ENCODE data around the gene UFC1. TPM values are rescaled to one million over a fixed set of nuclear protein-coding genes. Genes with fewer than 3 reads are reported as not detected.
A peak's percentile ranks its signal among the peaks of the same experiment; 100 is the strongest.

The UFC1 gene
- total and polyA plus RNA-seq, 2 of the 13 experiments (the other 11 are each of a cell fraction or from before 2014, with no cell fraction given), result 72.8 to 85.2 TPM

DNA sequence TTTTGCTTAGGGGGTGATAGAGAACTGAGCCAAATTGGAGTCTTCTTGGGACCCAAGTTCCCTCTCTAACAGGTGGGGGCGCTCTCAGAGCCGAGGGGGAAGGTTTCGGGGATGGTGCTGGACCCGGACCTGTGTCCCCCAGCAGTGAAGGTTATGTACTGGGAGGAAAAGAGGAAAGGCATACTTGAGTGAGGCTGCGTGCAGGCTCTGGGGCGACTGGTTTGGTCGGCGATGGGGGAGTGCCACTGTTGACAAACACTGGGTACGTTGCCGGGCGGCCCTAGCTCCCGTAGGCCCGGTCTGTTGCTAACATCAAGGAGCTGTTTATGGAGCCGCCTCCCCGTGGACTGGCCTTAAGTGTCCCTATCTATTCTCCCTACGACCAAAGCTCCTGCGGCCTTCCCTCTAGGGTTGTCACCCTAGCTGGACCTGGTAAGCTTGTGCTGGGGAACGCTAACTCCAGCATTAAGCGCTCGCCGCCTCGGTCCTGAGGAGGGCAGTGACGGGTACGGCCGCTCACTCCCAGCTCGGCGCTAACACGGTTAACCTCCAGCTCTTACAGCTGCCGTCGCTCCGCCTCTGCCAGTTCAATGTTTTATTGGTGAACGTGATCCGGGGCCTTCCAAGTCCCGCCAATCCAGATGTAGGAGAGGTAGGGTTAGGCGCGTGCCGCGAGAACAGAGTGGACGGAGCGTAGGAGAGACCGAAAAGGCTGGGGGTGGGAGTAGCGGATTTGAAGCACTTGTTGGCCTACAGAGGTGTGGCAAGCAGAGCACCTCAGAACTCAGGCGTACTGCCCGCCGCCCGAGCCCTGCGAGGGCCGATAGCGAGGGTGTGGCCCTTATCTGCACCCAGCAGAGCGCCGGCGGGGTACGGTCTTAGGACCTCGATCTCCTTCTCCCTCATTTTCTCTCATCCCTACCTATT, 12.2 kb downstream of the UFC1 start, which contains the start of gene PPOX (continued):
- TF ChIP-seq, protein P1, sequence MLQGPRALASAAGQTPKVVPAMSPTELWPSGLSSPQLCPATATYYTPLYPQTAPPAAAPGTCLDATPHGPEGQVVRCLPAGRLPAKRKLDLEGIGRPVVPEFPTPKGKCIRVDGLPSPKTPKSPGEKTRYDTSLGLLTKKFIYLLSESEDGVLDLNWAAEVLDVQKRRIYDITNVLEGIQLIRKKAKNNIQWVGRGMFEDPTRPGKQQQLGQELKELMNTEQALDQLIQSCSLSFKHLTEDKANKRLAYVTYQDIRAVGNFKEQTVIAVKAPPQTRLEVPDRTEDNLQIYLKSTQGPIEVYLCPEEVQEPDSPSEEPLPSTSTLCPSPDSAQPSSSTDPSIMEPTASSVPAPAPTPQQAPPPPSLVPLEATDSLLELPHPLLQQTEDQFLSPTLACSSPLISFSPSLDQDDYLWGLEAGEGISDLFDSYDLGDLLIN (CRISPR knock-in tag; IDR thresholded peaks at IDR 0.05; ENCODE audit: borderline replicate concordance), result no peak
- TF ChIP-seq MBNL3 (CRISPR knock-in tag; conservative IDR thresholded peaks at IDR 0.05), result no peak
- no peak for TF ChIP-seq MAFF (IDR thresholded peaks at IDR 0.05; ENCODE audit: low read depth, low read length)
- peak; percentile 92 for TF ChIP-seq ZMYM4 (CRISPR knock-in tag; IDR thresholded peaks at IDR 0.05)
- TF ChIP-seq ZBTB1 (CRISPR knock-in tag; IDR thresholded peaks at IDR 0.05; ENCODE audit: borderline replicate concordance), result no peak
- peak; percentile 82; the same call in 1 of the 2 replicates for TF ChIP-seq KMT2A (CRISPR knock-in tag; IDR thresholded peaks at IDR 0.05)
- no peak; the same call in none of the 2 replicates for TF ChIP-seq ATF7-NPFF (CRISPR knock-in tag; IDR thresholded peaks at IDR 0.05; ENCODE audit: low read depth)
- no peak for TF ChIP-seq ZNF879 (CRISPR knock-in tag; IDR thresholded peaks at IDR 0.05)
- TF ChIP-seq ZSCAN30 (CRISPR knock-in tag; IDR thresholded peaks at IDR 0.05), result no peak
- no peak for TF ChIP-seq PRMT3 (CRISPR knock-in tag; IDR thresholded peaks at IDR 0.05; ENCODE audit: borderline replicate concordance, low read depth)
- TF ChIP-seq, protein P2, sequence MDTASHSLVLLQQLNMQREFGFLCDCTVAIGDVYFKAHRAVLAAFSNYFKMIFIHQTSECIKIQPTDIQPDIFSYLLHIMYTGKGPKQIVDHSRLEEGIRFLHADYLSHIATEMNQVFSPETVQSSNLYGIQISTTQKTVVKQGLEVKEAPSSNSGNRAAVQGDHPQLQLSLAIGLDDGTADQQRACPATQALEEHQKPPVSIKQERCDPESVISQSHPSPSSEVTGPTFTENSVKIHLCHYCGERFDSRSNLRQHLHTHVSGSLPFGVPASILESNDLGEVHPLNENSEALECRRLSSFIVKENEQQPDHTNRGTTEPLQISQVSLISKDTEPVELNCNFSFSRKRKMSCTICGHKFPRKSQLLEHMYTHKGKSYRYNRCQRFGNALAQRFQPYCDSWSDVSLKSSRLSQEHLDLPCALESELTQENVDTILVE (CRISPR knock-in tag; IDR thresholded peaks at IDR 0.05), result 0 out of 2 replicates have a peak, but pooled peaks have one; percentile 73
- TF ChIP-seq CBFB (CRISPR knock-in tag; IDR thresholded peaks at IDR 0.05), result no peak
- no peak for TF ChIP-seq FOSL1 (CRISPR knock-in tag; IDR thresholded peaks at IDR 0.05; ENCODE audit: borderline replicate concordance)
- TF ChIP-seq, protein P3, sequence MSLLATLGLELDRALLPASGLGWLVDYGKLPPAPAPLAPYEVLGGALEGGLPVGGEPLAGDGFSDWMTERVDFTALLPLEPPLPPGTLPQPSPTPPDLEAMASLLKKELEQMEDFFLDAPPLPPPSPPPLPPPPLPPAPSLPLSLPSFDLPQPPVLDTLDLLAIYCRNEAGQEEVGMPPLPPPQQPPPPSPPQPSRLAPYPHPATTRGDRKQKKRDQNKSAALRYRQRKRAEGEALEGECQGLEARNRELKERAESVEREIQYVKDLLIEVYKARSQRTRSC (CRISPR knock-in tag; IDR thresholded peaks at IDR 0.05; ENCODE audit: low read depth), result no peak
- peak; percentile 91 for TF ChIP-seq GATAD1 (CRISPR knock-in tag; IDR thresholded peaks at IDR 0.05)
- TF ChIP-seq, protein P4, sequence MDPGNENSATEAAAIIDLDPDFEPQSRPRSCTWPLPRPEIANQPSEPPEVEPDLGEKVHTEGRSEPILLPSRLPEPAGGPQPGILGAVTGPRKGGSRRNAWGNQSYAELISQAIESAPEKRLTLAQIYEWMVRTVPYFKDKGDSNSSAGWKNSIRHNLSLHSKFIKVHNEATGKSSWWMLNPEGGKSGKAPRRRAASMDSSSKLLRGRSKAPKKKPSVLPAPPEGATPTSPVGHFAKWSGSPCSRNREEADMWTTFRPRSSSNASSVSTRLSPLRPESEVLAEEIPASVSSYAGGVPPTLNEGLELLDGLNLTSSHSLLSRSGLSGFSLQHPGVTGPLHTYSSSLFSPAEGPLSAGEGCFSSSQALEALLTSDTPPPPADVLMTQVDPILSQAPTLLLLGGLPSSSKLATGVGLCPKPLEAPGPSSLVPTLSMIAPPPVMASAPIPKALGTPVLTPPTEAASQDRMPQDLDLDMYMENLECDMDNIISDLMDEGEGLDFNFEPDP (CRISPR knock-in tag; conservative IDR thresholded peaks at IDR 0.05), result no peak
- peak; percentile 85 for TF ChIP-seq ZSCAN31 (CRISPR knock-in tag; IDR thresholded peaks at IDR 0.05; ENCODE audit: low read depth)
- TF ChIP-seq, protein P5, sequence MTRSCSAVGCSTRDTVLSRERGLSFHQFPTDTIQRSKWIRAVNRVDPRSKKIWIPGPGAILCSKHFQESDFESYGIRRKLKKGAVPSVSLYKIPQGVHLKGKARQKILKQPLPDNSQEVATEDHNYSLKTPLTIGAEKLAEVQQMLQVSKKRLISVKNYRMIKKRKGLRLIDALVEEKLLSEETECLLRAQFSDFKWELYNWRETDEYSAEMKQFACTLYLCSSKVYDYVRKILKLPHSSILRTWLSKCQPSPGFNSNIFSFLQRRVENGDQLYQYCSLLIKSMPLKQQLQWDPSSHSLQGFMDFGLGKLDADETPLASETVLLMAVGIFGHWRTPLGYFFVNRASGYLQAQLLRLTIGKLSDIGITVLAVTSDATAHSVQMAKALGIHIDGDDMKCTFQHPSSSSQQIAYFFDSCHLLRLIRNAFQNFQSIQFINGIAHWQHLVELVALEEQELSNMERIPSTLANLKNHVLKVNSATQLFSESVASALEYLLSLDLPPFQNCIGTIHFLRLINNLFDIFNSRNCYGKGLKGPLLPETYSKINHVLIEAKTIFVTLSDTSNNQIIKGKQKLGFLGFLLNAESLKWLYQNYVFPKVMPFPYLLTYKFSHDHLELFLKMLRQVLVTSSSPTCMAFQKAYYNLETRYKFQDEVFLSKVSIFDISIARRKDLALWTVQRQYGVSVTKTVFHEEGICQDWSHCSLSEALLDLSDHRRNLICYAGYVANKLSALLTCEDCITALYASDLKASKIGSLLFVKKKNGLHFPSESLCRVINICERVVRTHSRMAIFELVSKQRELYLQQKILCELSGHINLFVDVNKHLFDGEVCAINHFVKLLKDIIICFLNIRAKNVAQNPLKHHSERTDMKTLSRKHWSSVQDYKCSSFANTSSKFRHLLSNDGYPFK (CRISPR knock-in tag; IDR thresholded peaks at IDR 0.05; ENCODE audit: borderline replicate concordance), result 0 out of 2 replicates have a peak, but pooled peaks have one; percentile 39
- peak; percentile 95 for TF ChIP-seq ZNF333 (CRISPR knock-in tag; IDR thresholded peaks at IDR 0.05; ENCODE audit: borderline replicate concordance)
- TF ChIP-seq, protein P6, sequence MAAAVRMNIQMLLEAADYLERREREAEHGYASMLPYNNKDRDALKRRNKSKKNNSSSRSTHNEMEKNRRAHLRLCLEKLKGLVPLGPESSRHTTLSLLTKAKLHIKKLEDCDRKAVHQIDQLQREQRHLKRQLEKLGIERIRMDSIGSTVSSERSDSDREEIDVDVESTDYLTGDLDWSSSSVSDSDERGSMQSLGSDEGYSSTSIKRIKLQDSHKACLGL (CRISPR knock-in tag; IDR thresholded peaks at IDR 0.05), result peak; percentile 76
- no peak for TF ChIP-seq THYN1 (CRISPR knock-in tag; IDR thresholded peaks at IDR 0.05; ENCODE audit: borderline replicate concordance, low read depth)

Data from HepG2 (cell line).